Endothelial cell (in vitro differentiated cells): ENCODE results near the gene HECA. TPM values are rescaled to one million over a fixed set of nuclear protein-coding genes. Genes with fewer than 3 reads are reported as not detected.

Experiments used
- DNase-seq: peaks from one replicate; pipeline ENCODE4 v3.0.0; 2021; ENCODE audit warnings: low spot score
- H3K27ac Mint-ChIP-seq: one replicate; pipeline ENCODE4 v1.8.0; 2021; ENCODE audit warnings: mixed read lengths, inconsistent platforms; ENCODE audit not compliant: unreplicated experiment
- H3K27me3 Mint-ChIP-seq: one replicate; pipeline ENCODE4 v1.8.0; 2021; ENCODE audit warnings: mild to moderate bottlenecking, moderate library complexity, mixed read lengths, inconsistent platforms; ENCODE audit not compliant: unreplicated experiment
- H3K36me3 Mint-ChIP-seq: one replicate; pipeline ENCODE4 v1.8.0; 2021; ENCODE audit warnings: mild to moderate bottlenecking, low read depth, mixed read lengths, inconsistent platforms; ENCODE audit not compliant: unreplicated experiment
- H3K4me1 Mint-ChIP-seq: one replicate; pipeline ENCODE4 v1.8.0; 2021; ENCODE audit warnings: mild to moderate bottlenecking, mixed read lengths, inconsistent platforms; ENCODE audit not compliant: unreplicated experiment
- H3K4me3 Mint-ChIP-seq: one replicate; pipeline ENCODE4 v1.8.0; 2021; ENCODE audit warnings: mild to moderate bottlenecking, mixed read lengths, inconsistent platforms; ENCODE audit not compliant: unreplicated experiment
- H3K9me3 Mint-ChIP-seq: one replicate; pipeline ENCODE4 v1.8.0; 2021; ENCODE audit warnings: mixed read lengths, inconsistent platforms; ENCODE audit not compliant: unreplicated experiment
- CTCF ChIP-seq: fragments of 200-600 bp; sonication (generic); IDR thresholded peaks from one replicate; pipeline ENCODE4 v1.5.0; 2021; ENCODE audit warnings: antibody characterized with exemption; ENCODE audit not compliant: unreplicated experiment
- total RNA-seq: library from RNA; stranded (reverse); fragmentation: NEBNext Ultra II Directional; extraction: Animal tissue kit (Norgen Biotek cat#: 25700); gene quantifications from one replicate; pipeline ENCODE4 v1.2.1, GENCODE V29; 2021; ENCODE audit not compliant: unreplicated experiment

The HECA gene
- total RNA-seq, 1 donor from 2014 or later = 36.7 TPM

DNA sequence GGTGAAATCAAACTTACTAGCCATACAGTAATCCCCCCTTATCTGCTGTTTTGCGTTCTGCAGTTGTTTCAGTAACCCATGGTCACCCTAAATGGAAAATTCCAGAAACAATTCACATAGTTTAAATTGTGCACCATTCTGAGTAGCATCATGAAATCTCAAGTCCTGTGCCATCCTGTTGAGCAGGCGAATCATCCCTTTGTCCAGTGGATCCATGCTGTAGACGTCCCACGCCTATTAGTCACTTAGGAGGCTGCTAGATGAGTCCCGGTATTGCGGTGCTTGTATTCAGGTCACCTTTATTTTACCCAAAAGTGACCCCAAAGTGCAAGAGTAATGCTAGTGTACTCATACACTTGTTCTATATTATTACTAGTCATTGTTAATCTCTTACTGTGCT, 46.4 kb downstream of the HECA start:
- TF ChIP-seq CTCF = no peak
- Mint-ChIP-seq H3K9me3 (no peaks in the 10 kb centered on the region), H3K36me3 (peaks cover 18% of the 10 kb centered on the region), H3K27ac (no peak overlapping the region), H3K27me3 (no peaks in the 10 kb centered on the region), H3K4me1 (no peaks in the 10 kb centered on the region), H3K4me3 (no peak overlapping the region)
- no peak for DNase-seq

GRCh38 chr6:139184047-139184446, 49.2 kb downstream of the HECA start:
- Mint-ChIP-seq H3K4me1 (no peaks in the 10 kb centered on the region), H3K27ac (no peak overlapping the region), H3K4me3 (no peak overlapping the region), H3K27me3 (no peaks in the 10 kb centered on the region), H3K36me3 (peaks cover 7% of the 10 kb centered on the region), H3K9me3 (no peaks in the 10 kb centered on the region)
- TF ChIP-seq CTCF = no peak
- no peak for DNase-seq

DNA sequence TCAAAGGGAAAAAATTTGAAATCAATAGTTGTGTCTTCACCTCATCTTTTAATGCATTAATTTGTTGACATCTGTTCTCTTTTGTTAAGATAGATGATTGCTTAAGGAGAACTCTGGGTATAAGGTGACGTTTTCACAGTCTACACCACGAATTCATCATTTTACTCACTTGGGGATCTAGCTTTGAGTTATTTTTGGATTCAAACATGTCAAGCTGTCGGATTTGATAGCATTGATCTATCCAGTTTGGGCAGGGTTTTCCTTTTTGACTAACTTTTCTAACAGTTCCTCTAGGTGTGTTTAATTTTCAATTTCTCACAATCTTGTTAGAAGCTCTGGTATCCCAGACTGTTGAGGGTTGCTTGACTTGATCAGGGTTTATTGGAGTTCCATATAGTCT, 49.6 kb downstream of the HECA start:
- Mint-ChIP-seq H3K4me1 (no peaks in the 10 kb centered on the region), H3K27ac (no peak overlapping the region), H3K36me3 (peaks cover 4% of the 10 kb centered on the region), H3K4me3 (no peak overlapping the region), H3K9me3 (no peaks in the 10 kb centered on the region), H3K27me3 (no peaks in the 10 kb centered on the region)
- TF ChIP-seq CTCF = no peak
- no peak for DNase-seq

DNA sequence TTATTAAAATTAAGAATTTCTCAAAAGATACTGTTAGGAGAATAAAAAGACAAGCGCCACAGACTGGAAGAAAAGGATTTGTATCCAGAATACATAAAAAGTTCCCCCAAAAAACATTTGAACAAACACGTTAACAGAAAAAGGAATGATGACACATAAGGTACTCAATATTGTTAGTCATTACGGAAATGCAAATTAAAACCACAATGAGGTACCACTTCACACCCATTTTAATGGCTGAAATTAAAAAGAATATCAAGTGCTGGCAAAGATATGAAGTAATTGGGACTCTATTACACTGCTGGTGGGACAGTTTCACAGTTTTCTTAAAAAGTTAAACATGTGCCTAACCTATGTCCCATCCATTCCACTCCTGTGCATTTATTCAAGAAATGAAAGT, 51.4 kb downstream of the HECA start:
- no peak for DNase-seq
- Mint-ChIP-seq H3K4me1 (no peaks in the 10 kb centered on the region), H3K27ac (no peak overlapping the region)

DNA sequence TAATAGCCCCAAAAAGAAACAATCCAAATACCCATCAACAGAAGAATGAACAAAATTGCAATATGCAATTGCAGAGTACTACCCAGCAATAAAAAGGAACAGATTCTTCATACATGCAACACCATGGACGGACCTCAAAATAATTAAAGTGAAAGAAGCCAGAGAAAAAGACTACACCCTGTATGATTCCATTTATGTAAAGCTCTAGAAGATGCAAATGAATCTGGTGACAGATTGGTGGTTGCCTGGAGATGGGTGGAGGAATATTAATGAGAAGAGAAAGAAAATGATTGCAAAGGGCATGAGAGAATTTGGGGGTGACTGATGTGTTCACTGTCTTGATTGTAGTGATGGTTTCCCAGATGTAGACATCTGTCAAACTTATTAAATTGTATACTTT, 51.8 kb downstream of the HECA start:
- Mint-ChIP-seq H3K4me3 (no peak overlapping the region), H3K4me1 (no peaks in the 10 kb centered on the region), H3K36me3 (no peaks in the 10 kb centered on the region)

More for the DNA sequence above, 51.4 kb downstream of the HECA start:
- Mint-ChIP-seq H3K27me3 (no peaks in the 10 kb centered on the region), H3K4me3 (no peak overlapping the region), H3K9me3 (no peaks in the 10 kb centered on the region), H3K36me3 (peaks cover under 1% of the 10 kb centered on the region)
- TF ChIP-seq CTCF = no peak

More for the DNA sequence above, 51.8 kb downstream of the HECA start:
- no peak overlapping the region for H3K27ac Mint-ChIP-seq
- H3K9me3 Mint-ChIP-seq = no peaks in the 10 kb centered on the region
- no peaks in the 10 kb centered on the region for H3K27me3 Mint-ChIP-seq
- TF ChIP-seq CTCF = no peak
- no peak for DNase-seq
